GM19467 (cell line): Measurements from ENCODE around the gene ATG4D.
"Not testable (repeated sequence)": the region's sequence is repeated elsewhere in the genome, so short reads cannot be mapped to it uniquely, and the experiment has no call there.

Experiments
- ATAC-seq: cut with Tn5 transposase; IDR thresholded peaks from one replicate; pipeline ENCODE4 v1.9.1; 2021; ENCODE audit warnings: mild to moderate bottlenecking, moderate library complexity; ENCODE audit not compliant: unreplicated experiment

Gene ATG4D

GRCh38 chr19:10518444-10519361 is 25.0 kb upstream of the ATG4D start:
- no peak for ATAC-seq

- no peak for ATAC-seq
These were observed 24.3 kb upstream of the ATG4D start for GRCh38 chr19:10519421-10519820.

GRCh38 chr19:10520652-10521318 is 22.9 kb upstream of the ATG4D start:
- no peak for ATAC-seq

- no peak for ATAC-seq
These were observed 22.1 kb upstream of the ATG4D start for GRCh38 chr19:10521461-10522171.

- no peak for ATAC-seq
These were observed 20.5 kb upstream of the ATG4D start for GRCh38 chr19:10523135-10523636.

- ATAC-seq: no peak
These were observed 18.1 kb upstream of the ATG4D start for GRCh38 chr19:10525636-10526035.

GRCh38 chr19:10526887-10527286 is 16.8 kb upstream of the ATG4D start:
- not testable (repeated sequence) for ATAC-seq

- ATAC-seq: no peak
These were observed 11.2 kb upstream of the ATG4D start for GRCh38 chr19:10532457-10532856.

GRCh38 chr19:10533646-10534386 is 9.9 kb upstream of the ATG4D start:
- no peak for ATAC-seq

- no peak for ATAC-seq
These were observed 8.1 kb upstream of the ATG4D start for GRCh38 chr19:10535613-10536012.

GRCh38 chr19:10537668-10538067 is 6.0 kb upstream of the ATG4D start:
- no peak for ATAC-seq

GRCh38 chr19:10538204-10538983 is 5.3 kb upstream of the ATG4D start:
- no peak for ATAC-seq

- not testable (repeated sequence) for ATAC-seq
These were observed 4.7 kb upstream of the ATG4D start for GRCh38 chr19:10539016-10539415.

GRCh38 chr19:10543059-10543419 is 665 bp upstream of the ATG4D start:
- no peak for ATAC-seq

GRCh38 chr19:10544242-10544752 is 593 bp downstream of the ATG4D start:
- no peak for ATAC-seq

- no peak for ATAC-seq
These were observed 1.1 kb downstream of the ATG4D start for GRCh38 chr19:10544753-10545251.

GRCh38 chr19:10546817-10547216 is 3.1 kb downstream of the ATG4D start:
- no peak for ATAC-seq

- no peak for ATAC-seq
These were observed 5.1 kb downstream of the ATG4D start for GRCh38 chr19:10548746-10549276.

GRCh38 chr19:10549733-10550132 is 6.0 kb downstream of the ATG4D start:
- no peak for ATAC-seq
